ENCODE results near the gene STIM2. TPM values are rescaled to one million over a fixed set of nuclear protein-coding genes. Genes with fewer than 3 reads are reported as not detected.
A peak's percentile ranks its signal among the peaks of the same experiment; 100 is the strongest.

STIM2 gene
- total and polyA plus RNA-seq, 10 of the 15 experiments (the other 5 are each of a cell fraction or from before 2014, with no cell fraction given): 4.7 to 41.5 (median 16.9) TPM

DNA sequence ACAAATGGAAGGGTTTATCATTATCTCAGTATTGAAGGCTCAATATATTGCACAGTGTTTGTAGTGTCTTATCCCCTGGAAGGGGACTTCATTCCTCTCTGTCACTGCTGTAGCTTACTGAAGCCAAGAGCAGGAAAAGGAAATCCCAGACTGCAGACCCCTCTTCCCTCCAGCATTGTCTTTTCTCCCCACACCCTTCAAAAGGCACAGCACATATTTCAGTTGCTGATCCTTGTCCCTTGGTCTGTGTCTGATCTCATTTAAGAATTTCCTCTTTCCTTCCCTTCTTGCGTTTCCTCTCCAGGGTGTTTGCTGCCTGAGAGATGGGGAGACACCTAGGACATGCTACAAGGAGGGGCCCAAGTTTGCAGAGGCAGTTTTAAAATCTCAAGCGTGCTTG lies 40.1 kb downstream of the STIM2 start:
- Histone ChIP-seq H3K9me3 (replicated peaks; ENCODE audit: control insufficient read depth, insufficient read depth, low read length) (no peaks in the 10 kb centered on the region; the same call in 2 of the 3 replicates), H3K79me2 (ENCODE audit: control insufficient read depth, insufficient read depth, low read length) (peaks cover 3% of the 10 kb centered on the region), H3K4me2 (ENCODE audit: control insufficient read depth, insufficient read depth) (no peak overlapping the region), H2AFZ (ENCODE audit: control insufficient read depth, low read depth, low read length) (no peak overlapping the region), H3K27me3 (replicated peaks in 1 of 2; ENCODE audit: control insufficient read depth in 2 of 2, insufficient read depth in 2 of 2, low read length in 1 of 2) (no peaks in the 10 kb centered on the region), H3K9ac (ENCODE audit: control insufficient read depth, insufficient read depth, low read length) (no peak overlapping the region), H3K27ac (ENCODE audit: control insufficient read depth, insufficient read depth) (no peak overlapping the region), H3K36me3 (ENCODE audit: control insufficient read depth in 2 of 2, insufficient read depth in 2 of 2, low read length in 1 of 2) (no peaks in the 10 kb centered on the region; a peak in 1 of 4 replicates), H3K4me1 (ENCODE audit: control insufficient read depth, insufficient read depth, low read length) (no peaks in the 10 kb centered on the region), H4K20me1 (ENCODE audit: control insufficient read depth, insufficient read depth) (no peaks in the 10 kb centered on the region), H3K4me3 (no peak overlapping the region)
- in situ Hi-C loops (cut with MboI) (no loop called here), intact Hi-C loops (cut with micrococcal nuclease; ENCODE audit: unreplicated experiment) (no loop called here)
- ChIA-PET CTCF (interaction anchor here (1.6 kb wide), 1 partner anchor 101 kb away, joined by 4 read pairs; no protein-coding TSS in a partner anchor), POLR2A (interaction anchor here (0.7 to 1.4 kb wide), 2 partner anchors 10 to 71 kb away, joined by 3 to 5 read pairs; no protein-coding TSS in a partner anchor), RAD21 (ENCODE audit: unreplicated experiment) (interaction anchor here (1.1 to 2.1 kb wide), 4 partner anchors 14 to 101 kb away, joined by 3 to 11 read pairs (median 8); no protein-coding TSS in a partner anchor), SMC1A (ENCODE audit: uncharacterized antibody, unreplicated experiment) (interaction anchor here (2.5 to 5.9 kb wide), 2 partner anchors 14 to 16 kb away, joined by 10 to 41 read pairs; no protein-coding TSS in a partner anchor)
- no peak for ATAC-seq
- no TSS peak for BruUV-seq (replicated peaks)
- WGBS (ENCODE audit: insufficient coverage, insufficient replicate concordance, low lambda C conversion rate, missing lambda C conversion rate): 64% methylated on average over 2 of the region's 2 CpGs
- DNase-seq (ENCODE audit: low read depth, low spot score): no peak
- no peak for TF ChIP-seq MEF2A (IDR thresholded peaks at IDR 0.05; ENCODE audit: insufficient read depth, low read depth, low read length)
- no peak for FAIRE-seq

DNA sequence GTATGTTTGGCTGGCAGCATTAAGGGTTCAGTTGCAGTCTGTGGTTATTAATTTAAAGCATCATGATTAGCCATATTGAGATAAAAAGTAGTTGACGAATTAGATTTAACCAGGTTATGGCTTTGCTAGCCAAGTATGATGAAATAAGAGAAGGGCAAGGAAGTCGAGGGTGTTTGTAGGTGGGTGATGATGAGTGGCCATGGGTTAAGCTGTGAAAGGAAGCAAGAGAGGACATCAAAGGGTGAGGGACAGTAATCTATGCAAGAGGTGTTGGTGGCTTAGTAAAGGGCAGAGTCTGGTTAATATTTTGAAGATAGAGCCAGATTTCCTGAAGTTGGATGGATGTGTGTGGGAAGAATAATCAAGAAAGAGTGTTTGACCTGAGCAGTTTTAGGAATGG lies 44.5 kb downstream of the STIM2 start:
- TF ChIP-seq SIN3A (IDR thresholded peaks at IDR 0.05; ENCODE audit: low read depth, low read length): no peak
- TF ChIP-seq IKZF1 (conservative IDR thresholded peaks at IDR 0.05): 0 out of 2 replicates have a peak, but pooled peaks have one; percentile 13
- TF ChIP-seq, protein P1, sequence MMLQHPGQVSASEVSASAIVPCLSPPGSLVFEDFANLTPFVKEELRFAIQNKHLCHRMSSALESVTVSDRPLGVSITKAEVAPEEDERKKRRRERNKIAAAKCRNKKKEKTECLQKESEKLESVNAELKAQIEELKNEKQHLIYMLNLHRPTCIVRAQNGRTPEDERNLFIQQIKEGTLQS (IDR thresholded peaks at IDR 0.05; ENCODE audit: borderline replicate concordance, extremely low read depth, low read depth, low read length): no peak
- TF ChIP-seq, protein P2, sequence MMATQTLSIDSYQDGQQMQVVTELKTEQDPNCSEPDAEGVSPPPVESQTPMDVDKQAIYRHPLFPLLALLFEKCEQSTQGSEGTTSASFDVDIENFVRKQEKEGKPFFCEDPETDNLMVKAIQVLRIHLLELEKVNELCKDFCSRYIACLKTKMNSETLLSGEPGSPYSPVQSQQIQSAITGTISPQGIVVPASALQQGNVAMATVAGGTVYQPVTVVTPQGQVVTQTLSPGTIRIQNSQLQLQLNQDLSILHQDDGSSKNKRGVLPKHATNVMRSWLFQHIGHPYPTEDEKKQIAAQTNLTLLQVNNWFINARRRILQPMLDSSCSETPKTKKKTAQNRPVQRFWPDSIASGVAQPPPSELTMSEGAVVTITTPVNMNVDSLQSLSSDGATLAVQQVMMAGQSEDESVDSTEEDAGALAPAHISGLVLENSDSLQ (IDR thresholded peaks at IDR 0.05): no peak
- no peak for TF ChIP-seq CBFB (IDR thresholded peaks at IDR 0.05; ENCODE audit: low read depth)
- no peak for TF ChIP-seq USF2 (IDR thresholded peaks at IDR 0.05; ENCODE audit: borderline replicate concordance, low read depth, low read length)
- in situ Hi-C loops (cut with MboI): no loop called here

More for the DNA sequence above, 44.5 kb downstream of the STIM2 start:
- Histone ChIP-seq H3K9ac (ENCODE audit: control insufficient read depth, insufficient read depth, low read length) (no peak overlapping the region), H3K27ac (ENCODE audit: control insufficient read depth, insufficient read depth) (no peak overlapping the region), H3K4me1 (ENCODE audit: control insufficient read depth, insufficient read depth, low read length) (peaks cover 14% of the 10 kb centered on the region), H2AFZ (ENCODE audit: control insufficient read depth, low read depth, low read length) (no peak overlapping the region), H3K36me3 (ENCODE audit: control insufficient read depth in 2 of 2, insufficient read depth in 2 of 2, low read length in 1 of 2) (no peaks in the 10 kb centered on the region; a peak in 1 of 4 replicates), H4K20me1 (ENCODE audit: control insufficient read depth, insufficient read depth) (no peaks in the 10 kb centered on the region), H3K9me3 (replicated peaks; ENCODE audit: control insufficient read depth, insufficient read depth, low read length) (no peaks in the 10 kb centered on the region), H3K27me3 (replicated peaks in 1 of 2; ENCODE audit: control insufficient read depth in 2 of 2, insufficient read depth in 2 of 2, low read length in 1 of 2) (no peaks in the 10 kb centered on the region), H3K4me3 (no peak overlapping the region), H3K79me2 (ENCODE audit: control insufficient read depth, insufficient read depth, low read length) (no peaks in the 10 kb centered on the region; the same call in 1 of the 2 replicates), H3K4me2 (ENCODE audit: control insufficient read depth, insufficient read depth) (no peak overlapping the region)
- SMC1A ChIA-PET (ENCODE audit: uncharacterized antibody, unreplicated experiment): no interaction called here
- RAD21 ChIA-PET (ENCODE audit: unreplicated experiment): no interaction called here
- ATAC-seq (peak; percentile 38; the same call in 2 of the 3 replicates), FAIRE-seq (no peak), DNase-seq (ENCODE audit: low read depth, low spot score) (no peak)
- 60% methylated on average over 2 of the region's 2 CpGs for WGBS (ENCODE audit: insufficient coverage, insufficient replicate concordance, low lambda C conversion rate, missing lambda C conversion rate)
- intact Hi-C loops (cut with micrococcal nuclease; ENCODE audit: unreplicated experiment): no loop called here
- BruUV-seq (replicated peaks): no TSS peak
- CTCF ChIA-PET: interaction anchor here (1.2 kb wide), 1 partner anchor 14 kb away, joined by 3 read pairs; no protein-coding TSS in a partner anchor
- POLR2A ChIA-PET: no interaction called here

Data from GM12878 (cell line).